Measurements from ENCODE around the gene PPP2R5D.

DNA sequence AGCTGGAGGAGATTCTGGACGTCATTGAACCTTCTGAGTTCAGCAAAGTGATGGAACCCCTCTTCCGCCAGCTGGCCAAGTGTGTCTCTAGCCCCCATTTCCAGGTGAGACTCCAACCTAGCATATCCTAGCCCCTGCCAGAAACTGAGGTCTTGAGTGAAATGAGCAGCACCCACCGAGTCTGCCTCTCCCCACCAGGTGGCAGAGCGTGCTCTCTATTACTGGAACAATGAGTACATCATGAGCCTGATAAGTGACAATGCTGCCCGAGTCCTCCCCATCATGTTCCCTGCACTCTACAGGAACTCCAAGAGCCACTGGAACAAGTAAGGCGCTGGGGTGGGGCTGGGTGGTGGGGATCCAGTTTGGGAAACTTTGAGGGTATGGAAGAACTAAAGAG lies 24.8 kb downstream of the PPP2R5D start:
- TF ChIP-seq, protein P1, sequence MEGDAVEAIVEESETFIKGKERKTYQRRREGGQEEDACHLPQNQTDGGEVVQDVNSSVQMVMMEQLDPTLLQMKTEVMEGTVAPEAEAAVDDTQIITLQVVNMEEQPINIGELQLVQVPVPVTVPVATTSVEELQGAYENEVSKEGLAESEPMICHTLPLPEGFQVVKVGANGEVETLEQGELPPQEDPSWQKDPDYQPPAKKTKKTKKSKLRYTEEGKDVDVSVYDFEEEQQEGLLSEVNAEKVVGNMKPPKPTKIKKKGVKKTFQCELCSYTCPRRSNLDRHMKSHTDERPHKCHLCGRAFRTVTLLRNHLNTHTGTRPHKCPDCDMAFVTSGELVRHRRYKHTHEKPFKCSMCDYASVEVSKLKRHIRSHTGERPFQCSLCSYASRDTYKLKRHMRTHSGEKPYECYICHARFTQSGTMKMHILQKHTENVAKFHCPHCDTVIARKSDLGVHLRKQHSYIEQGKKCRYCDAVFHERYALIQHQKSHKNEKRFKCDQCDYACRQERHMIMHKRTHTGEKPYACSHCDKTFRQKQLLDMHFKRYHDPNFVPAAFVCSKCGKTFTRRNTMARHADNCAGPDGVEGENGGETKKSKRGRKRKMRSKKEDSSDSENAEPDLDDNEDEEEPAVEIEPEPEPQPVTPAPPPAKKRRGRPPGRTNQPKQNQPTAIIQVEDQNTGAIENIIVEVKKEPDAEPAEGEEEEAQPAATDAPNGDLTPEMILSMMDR (IDR thresholded peaks at IDR 0.05) = peak in 1 of 4 experiments; percentile 13
- TF ChIP-seq POLR2A (IDR thresholded peaks at IDR 0.05) = no peak

Data from uterus (tissue), 2 donors.